Measurements from ENCODE around the gene ZGPAT. TPM values are rescaled to one million over a fixed set of nuclear protein-coding genes. Genes with fewer than 3 reads are reported as not detected.

The ZGPAT gene
- total and polyA plus RNA-seq, 9 of the 15 experiments (the other 6 are each of a cell fraction or from before 2014, with no cell fraction given) = 0.14 to 26.6 (median 7.4) TPM

DNA sequence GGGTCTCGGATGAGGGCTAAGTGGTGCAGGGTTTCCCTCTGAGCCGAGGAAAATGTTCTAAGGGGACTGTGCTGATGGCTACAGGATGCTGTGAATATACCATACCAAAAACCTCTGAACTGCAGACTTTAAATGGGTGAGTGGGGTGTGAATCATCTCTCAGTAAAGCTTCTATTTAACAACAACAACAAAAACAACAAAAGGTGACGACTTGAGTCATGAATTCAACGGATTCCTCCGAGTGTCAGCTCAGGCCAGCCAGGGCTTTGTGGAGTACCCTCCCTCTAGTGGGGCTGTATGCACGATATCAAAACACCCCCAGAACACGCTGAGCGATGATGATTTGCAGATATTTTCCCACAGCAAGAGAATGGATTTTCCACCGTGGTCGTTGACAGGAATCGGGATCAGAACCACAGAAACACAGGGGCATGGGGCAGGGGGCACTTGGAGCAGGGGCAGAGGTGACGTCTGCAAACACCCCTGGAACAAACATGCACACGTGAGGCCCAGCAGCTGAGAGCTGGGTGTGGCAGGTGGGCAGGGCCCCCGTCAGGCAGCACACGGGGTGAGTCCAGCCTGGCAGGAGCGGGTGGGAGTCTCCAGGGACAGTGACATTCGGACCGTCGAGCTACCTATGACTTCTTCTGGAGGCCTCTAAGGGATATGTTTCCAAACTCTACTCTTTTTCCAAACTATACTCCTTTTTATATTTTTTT is 70.4 kb downstream of the ZGPAT start:
- peak; percentile 66 for FAIRE-seq
- TF ChIP-seq THRB (CRISPR knock-in tag; conservative IDR thresholded peaks at IDR 0.05) (no peak), SAFB2 (IDR thresholded peaks at IDR 0.05; ENCODE audit: borderline replicate concordance, low read depth, low read length, severe bottlenecking) (no peak), CEBPB (tag; IDR thresholded peaks at IDR 0.05) (no peak), ZNF76 (CRISPR knock-in tag; IDR thresholded peaks at IDR 0.05; ENCODE audit: borderline replicate concordance) (no peak), ZEB2 (IDR thresholded peaks at IDR 0.05) (no peak), ESRRA (IDR thresholded peaks at IDR 0.05; ENCODE audit: borderline replicate concordance, low read depth) (no peak), LARP7 (IDR thresholded peaks at IDR 0.05) (no peak), MNT (conservative IDR thresholded peaks at IDR 0.05) (0 out of 4 replicates have a peak, but pooled peaks of 1 of the 2 experiments have one; percentile 38), EGR1 (conservative IDR thresholded peaks at IDR 0.05) (no peak), ZBTB7A (IDR thresholded peaks at IDR 0.05; ENCODE audit: borderline replicate concordance, control insufficient read depth, low read depth, low read length) (peak; percentile 24; the same call in 1 of the 2 replicates), ZNF316 (IDR thresholded peaks at IDR 0.05) (peak; percentile 2; the same call in 1 of the 2 replicates), FOS (IDR thresholded peaks at IDR 0.05; ENCODE audit: extremely low read depth, insufficient read length) (no peak), NONO (IDR thresholded peaks at IDR 0.05; ENCODE audit: low read depth in 2 of 2, low read length in 1 of 2) (no peak), ELF4 (CRISPR knock-in tag; IDR thresholded peaks at IDR 0.05) (no peak), EP400 (IDR thresholded peaks at IDR 0.05) (no peak)
- TF ChIP-seq, protein P1, sequence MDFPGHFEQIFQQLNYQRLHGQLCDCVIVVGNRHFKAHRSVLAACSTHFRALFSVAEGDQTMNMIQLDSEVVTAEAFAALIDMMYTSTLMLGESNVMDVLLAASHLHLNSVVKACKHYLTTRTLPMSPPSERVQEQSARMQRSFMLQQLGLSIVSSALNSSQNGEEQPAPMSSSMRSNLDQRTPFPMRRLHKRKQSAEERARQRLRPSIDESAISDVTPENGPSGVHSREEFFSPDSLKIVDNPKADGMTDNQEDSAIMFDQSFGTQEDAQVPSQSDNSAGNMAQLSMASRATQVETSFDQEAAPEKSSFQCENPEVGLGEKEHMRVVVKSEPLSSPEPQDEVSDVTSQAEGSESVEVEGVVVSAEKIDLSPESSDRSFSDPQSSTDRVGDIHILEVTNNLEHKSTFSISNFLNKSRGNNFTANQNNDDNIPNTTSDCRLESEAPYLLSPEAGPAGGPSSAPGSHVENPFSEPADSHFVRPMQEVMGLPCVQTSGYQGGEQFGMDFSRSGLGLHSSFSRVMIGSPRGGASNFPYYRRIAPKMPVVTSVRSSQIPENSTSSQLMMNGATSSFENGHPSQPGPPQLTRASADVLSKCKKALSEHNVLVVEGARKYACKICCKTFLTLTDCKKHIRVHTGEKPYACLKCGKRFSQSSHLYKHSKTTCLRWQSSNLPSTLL (IDR thresholded peaks at IDR 0.05) = no peak
- TF ChIP-seq, protein P2, sequence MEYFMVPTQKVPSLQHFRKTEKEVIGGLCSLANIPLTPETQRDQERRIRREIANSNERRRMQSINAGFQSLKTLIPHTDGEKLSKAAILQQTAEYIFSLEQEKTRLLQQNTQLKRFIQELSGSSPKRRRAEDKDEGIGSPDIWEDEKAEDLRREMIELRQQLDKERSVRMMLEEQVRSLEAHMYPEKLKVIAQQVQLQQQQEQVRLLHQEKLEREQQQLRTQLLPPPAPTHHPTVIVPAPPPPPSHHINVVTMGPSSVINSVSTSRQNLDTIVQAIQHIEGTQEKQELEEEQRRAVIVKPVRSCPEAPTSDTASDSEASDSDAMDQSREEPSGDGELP (CRISPR knock-in tag; IDR thresholded peaks at IDR 0.05; ENCODE audit: borderline replicate concordance) = peak; percentile 46; the same call in 1 of the 2 replicates

More for the DNA sequence above, 70.4 kb downstream of the ZGPAT start:
- ChIA-PET CTCF (ENCODE audit: low intra/inter-chr PET ratio) (no interaction called here), POLR2A (interaction anchor here (0.6 to 1.5 kb wide), 5 partner anchors 8 to 37 kb away, joined by 3 to 4 read pairs (median 3); no protein-coding TSS in a partner anchor)
- H3K4me3 ChIP-seq = no peak overlapping the region
- H4K20me1 ChIP-seq (replicated peaks; ENCODE audit: control insufficient read depth, insufficient read depth, low read length) = no peaks in the 10 kb centered on the region; the same call in 1 of the 2 replicates
- ATAC-seq (no peak), DNase-seq (ENCODE audit: extremely low read depth in 1 of 4, low spot score in 3 of 4) (no peak)
- H3K79me2 ChIP-seq (ENCODE audit: control insufficient read depth, insufficient read depth, low read length) = no peaks in the 10 kb centered on the region
- peaks cover 6 to 39% of the 10 kb centered on the region in 2 experiments; a peak in 4 of 5 replicates for H3K4me1 ChIP-seq (replicated peaks in 1 of 2; ENCODE audit: control insufficient read depth in 2 of 2, insufficient read depth in 2 of 2, low read length in 2 of 2)
- H3K27me3 ChIP-seq (ENCODE audit: control insufficient read depth in 2 of 2, insufficient read depth in 2 of 2, low read length in 2 of 2) = no peaks in the 10 kb centered on the region
- H3K9me3 ChIP-seq (replicated peaks; ENCODE audit: control insufficient read depth, insufficient read depth, low read depth, low read length) = no peaks in the 10 kb centered on the region
- intact Hi-C loops (cut with micrococcal nuclease) = no loop called here
- in situ Hi-C loops (cut with MboI) = no loop called here
- peak overlapping the region in 1 of 2 experiments; percentile 72; a peak in 1 of 4 replicates for H3K9ac ChIP-seq (ENCODE audit: insufficient read depth in 1 of 2, low read depth in 2 of 2, low read length in 2 of 2)
- WGBS (ENCODE audit: insufficient coverage, low coverage, missing lambda C conversion rate) = 14% methylated on average over 14 of the region's 19 CpGs
- H3K27ac ChIP-seq (ENCODE audit: extremely low read depth, low read depth, low read length) = no peak overlapping the region
- no TSS peak for BruUV-seq (replicated peaks)
- H3K36me3 ChIP-seq (ENCODE audit: control insufficient read depth, insufficient read depth, low read length) = no peaks in the 10 kb centered on the region
- H3K9me1 ChIP-seq (ENCODE audit: control insufficient read depth, insufficient read depth, low read length) = no peaks in the 10 kb centered on the region
- H2AFZ ChIP-seq (ENCODE audit: low read depth, low read length) = no peak overlapping the region
- no peak overlapping the region for H3K4me2 ChIP-seq (ENCODE audit: insufficient read depth, low read length)
